GM23338 (cell line): Measurements from ENCODE around the gene PTBP3. TPM values are rescaled to one million over a fixed set of nuclear protein-coding genes. Genes with fewer than 3 reads are reported as not detected.

Source experiments
- ATAC-seq: fragments of 200-7000 bp; cut with Tn5 transposase; 3 replicates; pipeline ENCODE4 v1.9.1; 2020
- DNase-seq: peaks from one replicate; pipeline ENCODE4 v3.0.0-alpha.2; 2015; ENCODE audit warnings: low spot score
- H2AFZ ChIP-seq: fragments of 200-600 bp; sonication (generic); 2 replicates; pipeline ENCODE4 v1.8.0; 2016; ENCODE audit warnings: antibody characterized with exemption, mild to moderate bottlenecking, moderate library complexity
- H3F3A ChIP-seq: fragments of 200-600 bp; sonication (generic); replicated peaks from 2 replicates; pipeline ENCODE4 v1.8.0; 2017; ENCODE audit warnings: antibody characterized with exemption, mixed run types, low read depth
- H3K27ac ChIP-seq: fragments of 200-600 bp; sonication (generic); 2 replicates; pipeline ENCODE4 v1.6.1; 2016; ENCODE audit warnings: low read depth
- H3K27me3 ChIP-seq: fragments of 200-600 bp; sonication (generic); 2 replicates; pipeline ENCODE4 v1.8.0; 2016; ENCODE audit warnings: mild to moderate bottlenecking, mixed run types, moderate library complexity; ENCODE audit not compliant: insufficient read depth
- H3K36me3 ChIP-seq: fragments of 200-600 bp; sonication (generic); 2 replicates; pipeline ENCODE4 v1.8.0; 2016; ENCODE audit warnings: mild to moderate bottlenecking; ENCODE audit not compliant: insufficient read depth
- H3K4me1 ChIP-seq: fragments of 200-600 bp; sonication (generic); 2 replicates; pipeline ENCODE4 v1.8.0; 2016; ENCODE audit warnings: mild to moderate bottlenecking, moderate library complexity; ENCODE audit not compliant: insufficient read depth
- H3K4me2 ChIP-seq: fragments of 200-600 bp; sonication (generic); 2 replicates; pipeline ENCODE4 v1.7.1; 2017; ENCODE audit warnings: mixed run types
- H3K4me3 ChIP-seq: fragments of 200-600 bp; sonication (generic); 2 replicates; pipeline ENCODE4 v1.6.1; 2016; ENCODE audit warnings: mixed run types
- H3K79me2 ChIP-seq: fragments of 200-600 bp; sonication (generic); replicated peaks from 2 replicates; pipeline ENCODE4 v1.8.0; 2017; ENCODE audit warnings: mild to moderate bottlenecking; ENCODE audit not compliant: insufficient read depth
- H3K9me2 ChIP-seq: fragments of 200-600 bp; sonication (generic); 2 replicates; pipeline ENCODE4 v1.8.0; 2017; ENCODE audit not compliant: insufficient read depth
- H4K20me1 ChIP-seq: fragments of 200-600 bp; sonication (generic); replicated peaks from 2 replicates; pipeline ENCODE4 v1.8.0; 2017; ENCODE audit warnings: mild to moderate bottlenecking; ENCODE audit not compliant: insufficient read depth
- H3K27ac Mint-ChIP-seq: 2 replicates; pipeline ENCODE4 v1.8.0; 2020; ENCODE audit warnings: inconsistent platforms, mild to moderate bottlenecking, moderate library complexity, mixed read lengths
- H3K27me3 Mint-ChIP-seq: 3 replicates; pipeline ENCODE4 v1.8.0; 2022; ENCODE audit warnings: low read depth, mild to moderate bottlenecking, moderate library complexity, mixed read lengths, inconsistent platforms; ENCODE audit not compliant: insufficient read depth, poor library complexity
- H3K36me3 Mint-ChIP-seq: 3 replicates; pipeline ENCODE4 v1.8.0; 2021; ENCODE audit warnings: low read depth, mild to moderate bottlenecking, inconsistent platforms, moderate library complexity, mixed read lengths
- H3K4me1 Mint-ChIP-seq: 3 replicates; pipeline ENCODE4 v1.8.0; 2020; ENCODE audit warnings: mild to moderate bottlenecking, inconsistent platforms, mixed read lengths
- H3K4me3 Mint-ChIP-seq: 3 replicates; pipeline ENCODE4 v1.8.0; 2021; ENCODE audit warnings: moderate library complexity, mild to moderate bottlenecking, inconsistent platforms, mixed read lengths
- H3K9me3 Mint-ChIP-seq: 3 replicates; pipeline ENCODE4 v1.8.0; 2020; ENCODE audit warnings: moderate library complexity, mild to moderate bottlenecking, inconsistent platforms, mixed read lengths
- CREB1 ChIP-seq: fragments of 250-450 bp; sonication (Bioruptor Pico); IDR thresholded peaks from 2 replicates; pipeline ENCODE4 v1.5.0; 2020; ENCODE audit warnings: low read depth, mild to moderate bottlenecking, moderate library complexity
- EZH2 ChIP-seq: fragments of 200-600 bp; sonication (generic); IDR thresholded peaks from one replicate; pipeline ENCODE4 v1.8.0; 2017; ENCODE audit warnings: antibody characterized with exemption, mild to moderate bottlenecking, low read depth; ENCODE audit not compliant: unreplicated experiment
- EZH2phosphoT487 ChIP-seq: fragments of 200-600 bp; sonication (generic); IDR thresholded peaks from one replicate; pipeline ENCODE4 v1.8.1; 2018; ENCODE audit warnings: antibody characterized with exemption; ENCODE audit not compliant: unreplicated experiment
- NANOG ChIP-seq: IDR thresholded peaks from 2 replicates; pipeline ENCODE4 v1.6.1; 2016; ENCODE audit warnings: antibody characterized with exemption, borderline replicate concordance
- POLR2AphosphoS5 ChIP-seq: IDR thresholded peaks from 2 replicates; pipeline ENCODE4 v1.6.1; 2016; ENCODE audit warnings: antibody characterized with exemption, low read depth
- STAT1 ChIP-seq: IDR thresholded peaks from one replicate; pipeline ENCODE4 v1.6.1; 2016; ENCODE audit warnings: antibody characterized with exemption; ENCODE audit not compliant: unreplicated experiment
- ZNF114 ChIP-seq: fragments of 250-450 bp; sonication (Bioruptor Pico); IDR thresholded peaks from 2 replicates; pipeline ENCODE4 v1.5.0; 2020; ENCODE audit warnings: mild to moderate bottlenecking, moderate library complexity
- ZNF331 ChIP-seq: fragments of 250-450 bp; sonication (Bioruptor Pico); IDR thresholded peaks from 2 replicates; pipeline ENCODE4 v1.5.0; 2020; ENCODE audit warnings: low read depth, mild to moderate bottlenecking, moderate library complexity
- polyA plus RNA-seq: library from polyadenylated mRNA; unstranded; fragments of >200 nt; fragmentation: Nextera tagmentation; extraction: Ambion mirVana; gene quantifications from 2 replicates; pipeline ENCODE4 v1.2.1, GENCODE V29; 2016
- total RNA-seq: library from RNA; depleted of rRNA; stranded (reverse); fragments of >200 nt; shearing (Covaris generic); gene quantifications from 2 replicates; pipeline ENCODE4 v1.2.3, GENCODE V29; 2014
- TF ChIP-seq, protein P1 (sequence below), 2 experiments: fragments of 200-600 bp in 1 of 2; sonication (generic) in 1 of 2; conservative IDR thresholded peaks; 2 replicates each; pipeline versions ENCODE4 v1.5.1 to v1.6.1; 2016 to 2017; ENCODE audit warnings: antibody characterized with exemption in 2 of 2, low read depth in 2 of 2, mild to moderate bottlenecking in 2 of 2, moderate library complexity in 1 of 2
- TF ChIP-seq, protein P2 (sequence below): IDR thresholded peaks from one replicate; pipeline ENCODE4 v1.6.1; 2018; ENCODE audit warnings: antibody characterized with exemption; ENCODE audit not compliant: unreplicated experiment
- TF ChIP-seq, protein P3 (sequence below): IDR thresholded peaks from 2 replicates; pipeline ENCODE4 v1.6.1; 2016; ENCODE audit warnings: antibody characterized with exemption
- TF ChIP-seq, protein P4 (sequence below): fragments of 250-450 bp; sonication (Bioruptor Pico); IDR thresholded peaks from 2 replicates; pipeline ENCODE4 v1.5.0; 2020; ENCODE audit warnings: mild to moderate bottlenecking, moderate library complexity

The PTBP3 gene
- total and polyA plus RNA-seq, 2 experiments from 2014 or later = 20.0 to 92.9 TPM

DNA sequence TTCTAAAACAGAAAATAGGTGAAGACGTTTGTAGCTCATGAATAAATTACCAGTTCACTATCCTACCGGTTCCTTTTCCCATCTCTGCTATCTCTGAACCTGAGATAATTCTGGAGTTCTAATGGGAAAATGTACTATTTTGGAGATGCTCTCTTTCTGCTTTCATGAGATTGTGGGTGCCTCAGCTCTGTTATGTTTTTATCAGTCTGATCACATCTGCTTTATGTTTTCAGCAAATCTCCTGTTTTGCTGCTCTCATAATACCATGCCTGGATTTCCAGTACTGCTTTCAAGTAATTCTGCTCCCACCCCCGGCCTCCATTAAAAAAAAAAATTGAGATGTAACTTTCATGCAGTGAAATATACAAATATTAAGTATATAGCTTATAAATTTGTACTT is 149.2 kb downstream of the PTBP3 start (continued):
- no peak for TF ChIP-seq EZH2phosphoT487
- TF ChIP-seq ZNF331 (CRISPR knock-in tag) = no peak
- no peak for TF ChIP-seq CREB1 (CRISPR knock-in tag)

DNA sequence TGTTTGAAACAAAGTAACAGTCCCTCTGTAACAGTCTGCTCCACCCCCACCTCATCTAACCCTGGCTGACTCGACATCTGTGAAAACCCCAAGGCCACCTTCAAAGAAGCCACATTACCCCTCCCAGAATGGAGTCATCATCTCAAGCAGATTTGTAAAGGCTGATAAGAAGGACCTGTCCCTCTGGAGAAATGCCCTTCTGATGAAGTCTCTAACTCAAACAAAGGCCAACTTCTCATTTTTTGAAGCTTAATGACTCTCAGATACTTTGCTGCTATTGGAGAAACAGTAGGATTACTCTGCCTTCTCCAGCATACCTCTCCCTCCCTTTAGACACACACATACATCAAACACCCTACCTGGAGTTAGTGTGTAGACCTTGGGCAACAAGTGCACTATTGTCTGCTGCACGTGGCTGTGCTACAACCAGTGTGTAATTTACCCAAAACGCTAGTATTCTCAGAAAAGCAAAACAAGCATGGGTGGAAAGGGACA is 153.0 kb downstream of the PTBP3 start:
- H3K27me3 ChIP-seq = peaks cover 23% of the 10 kb centered on the region
- no peak overlapping the region for H3K27ac Mint-ChIP-seq

More for the DNA sequence above, 153.0 kb downstream of the PTBP3 start:
- no peak for ATAC-seq
- Histone ChIP-seq H3K9me2 (no peaks in the 10 kb centered on the region), H3K36me3 (no peaks in the 10 kb centered on the region), H4K20me1 (no peaks in the 10 kb centered on the region), H3K27ac (no peak overlapping the region), H2AFZ (peak overlapping the region; percentile 63; the same call in 1 of the 2 replicates), H3K4me2 (no peak overlapping the region), H3K79me2 (no peaks in the 10 kb centered on the region), H3K4me3 (no peak overlapping the region), H3K4me1 (peaks cover 10% of the 10 kb centered on the region; the same call in 1 of the 2 replicates), H3F3A (0 out of 2 replicates have a peak, but pooled peaks cover 4% of the 10 kb centered on the region)
- peaks cover 8% of the 10 kb centered on the region; the same call in 2 of the 3 replicates for H3K9me3 Mint-ChIP-seq
- H3K36me3 Mint-ChIP-seq = no peaks in the 10 kb centered on the region
- H3K4me3 Mint-ChIP-seq = no peak overlapping the region
- TF ChIP-seq NANOG (no peak), CREB1 (CRISPR knock-in tag) (no peak), ZNF114 (CRISPR knock-in tag) (no peak), EZH2phosphoT487 (no peak), ZNF331 (CRISPR knock-in tag) (no peak), EZH2 (no peak), STAT1 (no peak), POLR2AphosphoS5 (no peak)
- TF ChIP-seq, protein P1, sequence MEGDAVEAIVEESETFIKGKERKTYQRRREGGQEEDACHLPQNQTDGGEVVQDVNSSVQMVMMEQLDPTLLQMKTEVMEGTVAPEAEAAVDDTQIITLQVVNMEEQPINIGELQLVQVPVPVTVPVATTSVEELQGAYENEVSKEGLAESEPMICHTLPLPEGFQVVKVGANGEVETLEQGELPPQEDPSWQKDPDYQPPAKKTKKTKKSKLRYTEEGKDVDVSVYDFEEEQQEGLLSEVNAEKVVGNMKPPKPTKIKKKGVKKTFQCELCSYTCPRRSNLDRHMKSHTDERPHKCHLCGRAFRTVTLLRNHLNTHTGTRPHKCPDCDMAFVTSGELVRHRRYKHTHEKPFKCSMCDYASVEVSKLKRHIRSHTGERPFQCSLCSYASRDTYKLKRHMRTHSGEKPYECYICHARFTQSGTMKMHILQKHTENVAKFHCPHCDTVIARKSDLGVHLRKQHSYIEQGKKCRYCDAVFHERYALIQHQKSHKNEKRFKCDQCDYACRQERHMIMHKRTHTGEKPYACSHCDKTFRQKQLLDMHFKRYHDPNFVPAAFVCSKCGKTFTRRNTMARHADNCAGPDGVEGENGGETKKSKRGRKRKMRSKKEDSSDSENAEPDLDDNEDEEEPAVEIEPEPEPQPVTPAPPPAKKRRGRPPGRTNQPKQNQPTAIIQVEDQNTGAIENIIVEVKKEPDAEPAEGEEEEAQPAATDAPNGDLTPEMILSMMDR (conservative IDR thresholded peaks at IDR 0.05; ENCODE audit: low read depth in 2 of 2) = no peak
- TF ChIP-seq, protein P2, sequence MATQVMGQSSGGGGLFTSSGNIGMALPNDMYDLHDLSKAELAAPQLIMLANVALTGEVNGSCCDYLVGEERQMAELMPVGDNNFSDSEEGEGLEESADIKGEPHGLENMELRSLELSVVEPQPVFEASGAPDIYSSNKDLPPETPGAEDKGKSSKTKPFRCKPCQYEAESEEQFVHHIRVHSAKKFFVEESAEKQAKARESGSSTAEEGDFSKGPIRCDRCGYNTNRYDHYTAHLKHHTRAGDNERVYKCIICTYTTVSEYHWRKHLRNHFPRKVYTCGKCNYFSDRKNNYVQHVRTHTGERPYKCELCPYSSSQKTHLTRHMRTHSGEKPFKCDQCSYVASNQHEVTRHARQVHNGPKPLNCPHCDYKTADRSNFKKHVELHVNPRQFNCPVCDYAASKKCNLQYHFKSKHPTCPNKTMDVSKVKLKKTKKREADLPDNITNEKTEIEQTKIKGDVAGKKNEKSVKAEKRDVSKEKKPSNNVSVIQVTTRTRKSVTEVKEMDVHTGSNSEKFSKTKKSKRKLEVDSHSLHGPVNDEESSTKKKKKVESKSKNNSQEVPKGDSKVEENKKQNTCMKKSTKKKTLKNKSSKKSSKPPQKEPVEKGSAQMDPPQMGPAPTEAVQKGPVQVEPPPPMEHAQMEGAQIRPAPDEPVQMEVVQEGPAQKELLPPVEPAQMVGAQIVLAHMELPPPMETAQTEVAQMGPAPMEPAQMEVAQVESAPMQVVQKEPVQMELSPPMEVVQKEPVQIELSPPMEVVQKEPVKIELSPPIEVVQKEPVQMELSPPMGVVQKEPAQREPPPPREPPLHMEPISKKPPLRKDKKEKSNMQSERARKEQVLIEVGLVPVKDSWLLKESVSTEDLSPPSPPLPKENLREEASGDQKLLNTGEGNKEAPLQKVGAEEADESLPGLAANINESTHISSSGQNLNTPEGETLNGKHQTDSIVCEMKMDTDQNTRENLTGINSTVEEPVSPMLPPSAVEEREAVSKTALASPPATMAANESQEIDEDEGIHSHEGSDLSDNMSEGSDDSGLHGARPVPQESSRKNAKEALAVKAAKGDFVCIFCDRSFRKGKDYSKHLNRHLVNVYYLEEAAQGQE = no peak
- TF ChIP-seq, protein P3, sequence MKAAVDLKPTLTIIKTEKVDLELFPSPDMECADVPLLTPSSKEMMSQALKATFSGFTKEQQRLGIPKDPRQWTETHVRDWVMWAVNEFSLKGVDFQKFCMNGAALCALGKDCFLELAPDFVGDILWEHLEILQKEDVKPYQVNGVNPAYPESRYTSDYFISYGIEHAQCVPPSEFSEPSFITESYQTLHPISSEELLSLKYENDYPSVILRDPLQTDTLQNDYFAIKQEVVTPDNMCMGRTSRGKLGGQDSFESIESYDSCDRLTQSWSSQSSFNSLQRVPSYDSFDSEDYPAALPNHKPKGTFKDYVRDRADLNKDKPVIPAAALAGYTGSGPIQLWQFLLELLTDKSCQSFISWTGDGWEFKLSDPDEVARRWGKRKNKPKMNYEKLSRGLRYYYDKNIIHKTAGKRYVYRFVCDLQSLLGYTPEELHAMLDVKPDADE = no peak
- TF ChIP-seq, protein P4, sequence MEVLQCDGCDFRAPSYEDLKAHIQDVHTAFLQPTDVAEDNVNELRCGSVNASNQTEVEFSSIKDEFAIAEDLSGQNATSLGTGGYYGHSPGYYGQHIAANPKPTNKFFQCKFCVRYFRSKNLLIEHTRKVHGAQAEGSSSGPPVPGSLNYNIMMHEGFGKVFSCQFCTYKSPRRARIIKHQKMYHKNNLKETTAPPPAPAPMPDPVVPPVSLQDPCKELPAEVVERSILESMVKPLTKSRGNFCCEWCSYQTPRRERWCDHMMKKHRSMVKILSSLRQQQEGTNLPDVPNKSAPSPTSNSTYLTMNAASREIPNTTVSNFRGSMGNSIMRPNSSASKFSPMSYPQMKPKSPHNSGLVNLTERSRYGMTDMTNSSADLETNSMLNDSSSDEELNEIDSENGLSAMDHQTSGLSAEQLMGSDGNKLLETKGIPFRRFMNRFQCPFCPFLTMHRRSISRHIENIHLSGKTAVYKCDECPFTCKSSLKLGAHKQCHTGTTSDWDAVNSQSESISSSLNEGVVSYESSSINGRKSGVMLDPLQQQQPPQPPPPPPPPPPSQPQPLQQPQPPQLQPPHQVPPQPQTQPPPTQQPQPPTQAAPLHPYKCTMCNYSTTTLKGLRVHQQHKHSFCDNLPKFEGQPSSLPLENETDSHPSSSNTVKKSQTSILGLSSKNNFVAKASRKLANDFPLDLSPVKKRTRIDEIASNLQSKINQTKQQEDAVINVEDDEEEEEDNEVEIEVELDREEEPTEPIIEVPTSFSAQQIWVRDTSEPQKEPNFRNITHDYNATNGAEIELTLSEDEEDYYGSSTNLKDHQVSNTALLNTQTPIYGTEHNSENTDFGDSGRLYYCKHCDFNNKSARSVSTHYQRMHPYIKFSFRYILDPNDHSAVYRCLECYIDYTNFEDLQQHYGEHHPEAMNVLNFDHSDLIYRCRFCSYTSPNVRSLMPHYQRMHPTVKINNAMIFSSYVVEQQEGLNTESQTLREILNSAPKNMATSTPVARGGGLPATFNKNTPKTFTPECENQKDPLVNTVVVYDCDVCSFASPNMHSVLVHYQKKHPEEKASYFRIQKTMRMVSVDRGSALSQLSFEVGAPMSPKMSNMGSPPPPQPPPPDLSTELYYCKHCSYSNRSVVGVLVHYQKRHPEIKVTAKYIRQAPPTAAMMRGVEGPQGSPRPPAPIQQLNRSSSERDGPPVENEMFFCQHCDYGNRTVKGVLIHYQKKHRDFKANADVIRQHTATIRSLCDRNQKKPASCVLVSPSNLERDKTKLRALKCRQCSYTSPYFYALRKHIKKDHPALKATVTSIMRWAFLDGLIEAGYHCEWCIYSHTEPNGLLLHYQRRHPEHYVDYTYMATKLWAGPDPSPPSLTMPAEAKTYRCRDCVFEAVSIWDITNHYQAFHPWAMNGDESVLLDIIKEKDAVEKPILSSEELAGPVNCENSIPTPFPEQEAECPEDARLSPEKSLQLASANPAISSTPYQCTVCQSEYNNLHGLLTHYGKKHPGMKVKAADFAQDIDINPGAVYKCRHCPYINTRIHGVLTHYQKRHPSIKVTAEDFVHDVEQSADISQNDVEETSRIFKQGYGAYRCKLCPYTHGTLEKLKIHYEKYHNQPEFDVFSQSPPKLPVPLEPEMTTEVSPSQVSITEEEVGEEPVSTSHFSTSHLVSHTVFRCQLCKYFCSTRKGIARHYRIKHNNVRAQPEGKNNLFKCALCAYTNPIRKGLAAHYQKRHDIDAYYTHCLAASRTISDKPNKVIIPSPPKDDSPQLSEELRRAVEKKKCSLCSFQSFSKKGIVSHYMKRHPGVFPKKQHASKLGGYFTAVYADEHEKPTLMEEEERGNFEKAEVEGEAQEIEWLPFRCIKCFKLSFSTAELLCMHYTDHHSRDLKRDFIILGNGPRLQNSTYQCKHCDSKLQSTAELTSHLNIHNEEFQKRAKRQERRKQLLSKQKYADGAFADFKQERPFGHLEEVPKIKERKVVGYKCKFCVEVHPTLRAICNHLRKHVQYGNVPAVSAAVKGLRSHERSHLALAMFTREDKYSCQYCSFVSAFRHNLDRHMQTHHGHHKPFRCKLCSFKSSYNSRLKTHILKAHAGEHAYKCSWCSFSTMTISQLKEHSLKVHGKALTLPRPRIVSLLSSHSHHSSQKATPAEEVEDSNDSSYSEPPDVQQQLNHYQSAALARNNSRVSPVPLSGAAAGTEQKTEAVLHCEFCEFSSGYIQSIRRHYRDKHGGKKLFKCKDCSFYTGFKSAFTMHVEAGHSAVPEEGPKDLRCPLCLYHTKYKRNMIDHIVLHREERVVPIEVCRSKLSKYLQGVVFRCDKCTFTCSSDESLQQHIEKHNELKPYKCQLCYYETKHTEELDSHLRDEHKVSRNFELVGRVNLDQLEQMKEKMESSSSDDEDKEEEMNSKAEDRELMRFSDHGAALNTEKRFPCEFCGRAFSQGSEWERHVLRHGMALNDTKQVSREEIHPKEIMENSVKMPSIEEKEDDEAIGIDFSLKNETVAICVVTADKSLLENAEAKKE (CRISPR knock-in tag) = no peak
- no peak for DNase-seq
- peaks cover 20% of the 10 kb centered on the region for H3K4me1 Mint-ChIP-seq
- peaks cover 25% of the 10 kb centered on the region for H3K27me3 Mint-ChIP-seq
